Pulmonary artery endothelial cell (primary cell): Measurements from ENCODE around the gene TGFB2. TPM values are rescaled to one million over a fixed set of nuclear protein-coding genes. Genes with fewer than 3 reads are reported as not detected.

Experiments
- DNase-seq: peaks from one replicate; pipeline ENCODE4 v3.0.0-alpha.2; 2011; ENCODE audit warnings: low read depth, low spot score
- total RNA-seq: library from RNA; depleted of rRNA; stranded (reverse); fragments of >200 nt; gene quantifications from 2 replicates; pipeline ENCODE4 v1.2.3, GENCODE V29; 2014

TGFB2 gene
- total RNA-seq, 1 donor from 2014 or later: 6.4 TPM

DNA sequence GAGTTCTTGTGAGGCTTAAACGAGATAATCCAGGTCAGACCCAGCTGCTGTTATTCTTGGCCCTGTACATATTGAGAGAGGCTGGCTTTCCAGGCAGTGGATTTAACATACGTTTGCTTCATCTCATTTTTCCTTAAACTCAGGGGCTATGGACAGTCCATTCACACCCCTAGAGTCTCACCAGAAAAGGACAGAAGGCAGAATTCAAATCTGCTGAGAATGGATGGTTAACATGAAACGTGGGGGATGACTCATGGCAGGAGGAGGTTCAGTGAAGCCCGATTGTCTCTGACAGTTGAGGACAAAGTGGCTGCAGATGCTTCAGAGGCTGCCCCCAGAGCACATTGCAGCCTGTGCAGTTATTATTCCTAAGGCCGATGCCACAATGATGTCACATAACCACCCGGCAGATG is 39.5 kb downstream of the TGFB2 start:
- DNase-seq: no peak

DNA sequence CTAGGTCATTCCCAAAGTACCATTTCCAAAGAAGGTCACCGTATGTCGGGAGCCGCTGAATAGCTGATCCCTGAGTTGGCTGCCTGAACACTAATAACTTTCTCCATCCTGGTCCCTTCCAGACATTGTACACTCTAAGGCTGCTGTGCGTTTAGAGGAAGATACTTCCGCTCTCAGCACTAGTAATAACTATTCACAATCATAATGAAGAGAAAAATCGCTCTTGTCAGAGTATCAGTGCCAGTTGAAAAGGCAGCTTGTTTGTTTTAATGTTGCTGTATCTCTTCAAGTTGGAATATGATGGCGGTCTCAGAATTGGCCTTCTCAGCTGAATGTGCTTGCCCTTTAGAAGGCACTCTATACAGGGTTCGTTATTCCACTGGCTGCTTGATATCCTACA is 43.5 kb downstream of the TGFB2 start:
- DNase-seq: no peak

DNA sequence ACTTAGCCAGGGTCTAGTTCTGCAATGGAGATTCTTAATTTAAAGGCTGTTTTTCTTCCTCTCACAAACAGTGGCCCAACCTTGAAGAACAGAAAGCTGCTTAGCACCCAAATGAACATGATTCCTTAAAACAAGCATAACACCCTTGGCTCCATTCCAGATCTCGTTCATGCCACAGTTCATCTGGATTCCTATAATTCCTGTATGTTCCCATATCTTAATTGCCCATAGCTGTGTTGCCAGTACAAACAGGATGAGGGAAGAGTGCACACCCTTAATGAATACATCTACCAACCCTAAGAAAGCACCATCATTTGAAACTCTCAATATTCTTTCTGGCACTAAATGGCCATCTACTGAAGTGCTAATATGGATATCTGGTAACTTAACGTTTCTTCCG is 45.5 kb downstream of the TGFB2 start:
- no peak for DNase-seq

DNA sequence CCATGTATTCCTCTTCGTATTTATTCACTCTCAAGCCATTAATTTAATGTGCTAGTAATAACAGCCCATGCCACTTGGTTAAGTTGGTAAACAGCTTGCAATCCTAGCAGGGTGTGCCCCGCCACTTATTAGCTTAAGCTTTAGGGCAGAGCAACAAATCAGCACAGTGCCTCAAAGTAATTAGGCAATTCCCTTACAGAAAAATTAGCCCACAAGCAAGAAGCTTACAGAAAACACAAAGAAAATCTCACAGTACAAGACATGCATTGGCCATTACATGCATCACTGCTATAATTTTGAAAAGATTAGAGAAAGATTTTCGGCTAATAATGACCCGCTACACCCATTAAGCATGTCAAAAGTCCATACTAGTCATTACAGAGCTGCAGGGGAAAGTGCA is 47.6 kb downstream of the TGFB2 start:
- no peak for DNase-seq

DNA sequence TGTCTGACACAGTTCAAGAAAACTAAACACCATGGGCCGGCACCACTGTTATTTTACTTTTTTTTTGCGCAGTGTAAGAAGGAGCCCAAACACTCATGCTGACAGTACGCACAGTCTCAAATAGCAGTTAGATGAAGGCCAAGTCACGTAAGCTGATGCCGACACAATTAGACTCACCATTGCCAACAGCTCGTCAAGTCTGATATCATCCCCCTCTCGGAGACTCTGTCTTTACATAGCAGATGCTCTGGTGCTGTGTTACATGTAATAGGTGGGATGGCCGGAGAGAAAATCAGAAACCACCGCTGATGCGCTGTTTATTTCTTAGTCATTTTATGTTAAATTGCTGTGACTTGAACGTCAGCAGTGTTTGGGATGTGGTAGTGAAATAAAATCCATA is 49.3 kb downstream of the TGFB2 start:
- no peak for DNase-seq

DNA sequence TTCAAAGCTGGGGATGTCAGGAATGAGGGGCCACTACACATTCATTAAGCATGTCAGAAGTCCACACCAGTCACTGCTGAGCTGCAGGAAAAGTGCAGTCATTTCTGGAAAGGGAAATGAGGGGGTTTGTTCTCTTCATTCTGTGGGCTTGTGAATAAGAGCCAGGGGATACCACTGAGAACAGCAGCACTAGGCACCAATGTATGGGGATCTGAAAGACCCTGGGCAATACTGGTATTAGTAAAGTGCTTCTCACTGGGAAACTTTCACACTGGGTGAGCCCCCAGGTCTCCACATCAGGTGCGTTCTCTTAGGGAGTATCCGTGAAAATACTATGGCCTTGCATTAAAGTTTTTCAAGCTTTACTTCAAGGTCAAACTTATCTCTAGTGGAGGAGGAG is 49.9 kb downstream of the TGFB2 start:
- DNase-seq: no peak

DNA sequence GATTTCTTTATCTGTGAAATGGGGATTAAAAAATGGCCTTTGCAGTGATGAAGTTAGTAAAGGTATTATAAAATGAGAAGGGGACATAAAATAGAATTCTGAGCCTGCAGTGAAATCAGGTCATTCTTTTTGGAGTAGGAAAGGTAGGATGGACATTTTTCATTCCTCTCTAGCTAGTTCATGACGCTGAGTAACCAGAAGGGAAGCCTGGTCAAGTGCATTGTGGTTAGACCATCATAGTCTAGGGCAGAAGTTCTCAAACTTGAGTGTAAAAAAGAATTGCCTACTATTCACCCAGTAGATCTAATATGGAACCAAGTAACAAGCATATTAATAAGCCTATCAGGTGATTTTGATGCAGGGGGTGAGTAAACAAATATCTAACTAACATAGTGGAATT is 50.8 kb downstream of the TGFB2 start:
- DNase-seq: no peak

DNA sequence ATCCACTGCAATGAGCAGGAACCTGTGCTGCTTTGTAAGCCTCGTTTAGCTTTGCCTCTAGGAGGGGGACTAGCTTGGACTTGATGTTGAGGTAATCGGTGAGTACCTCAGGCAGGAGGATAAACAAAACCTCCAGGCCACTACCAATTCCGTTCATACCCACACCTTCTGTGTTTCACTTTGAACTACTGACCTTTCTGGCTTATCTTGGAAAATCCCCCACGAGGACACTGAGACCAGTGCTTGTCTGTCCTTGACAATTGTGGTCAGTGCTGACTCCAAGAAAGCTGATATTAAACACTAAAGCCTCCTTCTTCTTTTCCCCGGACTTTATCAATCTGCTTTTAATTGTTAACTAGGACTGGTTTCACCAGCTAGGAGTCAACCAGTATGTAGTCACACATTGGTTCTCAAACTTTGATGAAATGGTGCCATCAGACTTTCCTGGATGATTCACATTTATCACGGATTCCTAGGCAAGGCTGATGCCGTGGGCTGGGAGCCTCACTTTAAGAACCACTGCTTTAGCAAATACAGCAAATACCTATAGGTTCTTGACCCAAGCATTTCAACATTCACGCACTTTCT is 52.7 kb downstream of the TGFB2 start:
- DNase-seq: no peak

DNA sequence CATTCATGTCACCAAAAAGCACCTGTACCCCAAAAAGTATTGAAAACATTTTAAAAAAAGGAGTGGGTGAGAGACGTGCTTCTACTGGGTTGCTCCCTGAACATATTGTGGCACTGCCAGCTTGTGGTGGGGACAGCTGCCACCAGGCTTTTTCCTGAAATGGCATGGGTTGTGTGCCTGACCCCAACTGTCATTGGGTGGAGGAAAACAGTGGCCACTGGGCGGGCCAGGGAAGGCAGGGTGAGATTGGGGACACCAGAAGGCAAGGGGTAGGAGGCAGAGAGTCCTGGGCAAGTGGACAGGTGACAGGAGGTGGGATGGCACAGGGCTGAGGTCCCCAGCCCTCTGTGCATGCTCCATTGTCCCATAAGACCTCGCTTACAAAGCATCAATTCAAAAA is 55.5 kb downstream of the TGFB2 start:
- no peak for DNase-seq

DNA sequence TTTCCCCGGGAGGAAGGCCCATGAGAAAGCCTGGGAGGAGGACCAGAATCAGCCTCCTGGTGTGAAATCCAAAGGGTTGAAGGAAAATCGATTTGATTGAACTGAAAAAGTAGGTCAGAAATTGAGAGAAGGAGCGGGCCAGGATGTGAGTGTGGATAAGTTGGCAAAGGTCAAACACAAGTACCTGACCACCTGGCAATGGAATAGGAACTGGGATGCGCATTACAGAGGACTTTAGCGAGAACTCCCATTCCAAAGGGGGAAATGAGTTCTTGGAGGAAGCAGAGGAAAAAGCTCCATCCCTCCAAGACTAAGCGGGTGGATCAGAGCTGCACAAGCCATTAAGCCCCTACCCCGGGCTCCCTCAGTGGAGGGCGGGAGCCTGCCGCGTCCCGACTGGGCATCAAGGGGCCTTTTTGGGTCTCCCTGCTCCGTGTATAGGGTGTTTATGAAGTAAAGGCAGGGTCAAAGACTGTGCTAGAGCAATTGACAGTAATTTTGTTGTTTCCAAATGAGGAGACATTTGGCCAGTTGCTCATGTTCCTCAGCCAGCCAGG is 56.4 kb downstream of the TGFB2 start:
- no peak for DNase-seq

DNA sequence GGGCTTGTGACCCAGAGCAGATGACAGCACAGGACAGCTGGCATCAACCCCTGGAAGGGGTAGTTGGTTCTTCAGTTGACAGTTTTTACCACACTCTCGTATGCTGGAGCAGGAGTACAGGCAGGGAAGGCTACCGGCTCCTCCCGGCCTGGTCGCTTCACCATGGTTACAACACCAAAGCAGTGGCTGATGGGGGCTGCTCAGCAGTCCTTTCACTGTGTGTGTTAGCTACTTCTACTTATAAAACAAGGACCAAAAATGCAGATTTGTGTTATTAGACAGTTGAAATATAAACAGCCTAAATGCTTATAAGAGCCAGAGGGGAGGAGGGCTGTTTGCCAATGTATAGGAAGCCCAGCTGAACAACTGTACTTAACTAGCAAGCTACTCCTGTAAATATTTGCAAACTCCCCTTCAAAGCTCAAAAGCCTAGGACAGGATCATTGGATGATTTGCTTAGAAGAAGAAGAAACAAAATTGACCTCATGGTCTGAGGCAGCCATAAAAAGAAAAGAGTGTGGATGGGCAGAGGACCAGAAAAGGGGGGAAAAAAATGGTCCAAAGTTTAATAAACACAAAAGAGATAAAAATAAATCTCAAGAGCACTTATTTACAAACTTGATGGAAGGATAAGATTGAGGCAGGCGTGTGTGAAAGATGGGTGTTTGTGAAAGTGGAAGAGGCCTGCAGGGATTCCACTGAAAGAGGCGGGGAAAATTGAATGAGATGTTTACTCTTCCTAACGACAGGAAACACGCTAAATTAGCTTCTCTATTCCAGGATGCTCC is 57.1 kb downstream of the TGFB2 start:
- no peak for DNase-seq

DNA sequence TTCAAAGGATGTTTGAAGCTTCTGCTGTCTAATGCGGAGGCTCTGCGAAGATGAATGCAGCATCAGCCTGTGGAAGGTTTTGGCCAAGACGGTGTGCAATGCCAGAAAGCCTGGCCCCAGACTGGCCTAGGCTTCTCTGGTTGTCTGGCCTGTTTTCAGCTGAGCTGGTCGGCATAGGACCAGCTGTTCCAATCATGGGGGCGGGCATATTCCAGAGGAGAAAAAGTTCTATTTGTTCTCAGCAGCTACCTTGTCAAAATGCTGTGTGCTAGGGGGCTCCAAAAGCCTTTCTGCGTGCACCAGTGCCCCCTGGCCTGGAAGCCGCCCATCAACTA is 57.6 kb downstream of the TGFB2 start:
- DNase-seq: no peak

DNA sequence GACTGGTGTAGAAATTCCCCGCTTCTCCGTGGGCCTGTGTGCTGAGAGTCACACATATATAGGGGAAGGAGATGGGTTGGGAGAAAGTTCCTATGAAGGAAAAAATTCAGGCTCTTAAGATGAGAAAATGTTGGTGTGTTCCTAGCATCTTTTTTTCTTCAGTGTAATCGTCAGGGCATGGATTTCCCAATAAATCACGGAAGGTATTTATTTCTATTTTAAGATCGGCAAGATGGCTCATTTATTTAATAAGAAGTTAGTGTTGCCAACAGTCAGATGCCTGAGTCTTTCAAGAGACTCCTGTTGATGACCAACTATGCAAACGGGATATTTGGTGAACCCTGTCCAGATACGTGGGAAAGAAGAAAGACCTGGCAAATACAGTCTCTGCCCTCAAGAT is 58.2 kb downstream of the TGFB2 start:
- no peak for DNase-seq

DNA sequence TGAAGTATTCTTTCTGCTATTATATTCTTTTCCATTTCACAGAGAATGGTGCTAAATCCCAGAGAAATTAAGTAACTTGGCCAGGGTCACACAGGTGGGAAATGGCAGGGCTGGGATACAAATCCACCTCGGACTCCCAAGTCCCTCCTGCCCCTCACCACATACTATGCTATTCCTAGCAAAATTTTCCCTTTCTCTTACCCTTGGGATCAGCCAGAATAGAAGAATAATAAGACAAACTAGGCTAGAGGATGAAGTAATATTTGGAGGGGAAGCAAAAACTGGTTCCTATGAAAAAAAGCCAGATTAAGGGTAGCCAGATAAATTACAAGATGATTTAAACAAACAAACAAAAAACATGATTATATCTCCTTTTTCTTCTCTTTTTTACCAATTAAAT is 62.5 kb downstream of the TGFB2 start:
- DNase-seq: no peak

DNA sequence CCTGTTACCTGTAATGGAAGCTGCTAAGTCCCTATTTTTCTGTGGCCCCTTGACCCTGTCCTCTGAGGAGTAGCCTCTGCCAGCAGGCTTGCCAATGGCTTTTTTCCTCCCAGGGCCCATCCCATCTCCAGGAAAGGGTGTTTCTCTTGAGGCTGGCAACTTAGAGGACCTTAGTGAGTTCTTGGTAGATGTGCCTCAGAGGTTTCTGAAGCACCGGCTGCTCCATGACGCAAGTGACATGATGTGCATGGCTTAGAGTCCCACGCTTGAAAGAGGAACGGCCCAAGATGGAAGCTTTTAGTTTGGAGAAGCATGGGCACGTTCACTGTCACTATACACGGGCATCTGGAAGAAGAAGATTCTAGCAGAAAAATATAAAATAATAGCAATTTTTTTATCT is 63.0 kb downstream of the TGFB2 start:
- no peak for DNase-seq

DNA sequence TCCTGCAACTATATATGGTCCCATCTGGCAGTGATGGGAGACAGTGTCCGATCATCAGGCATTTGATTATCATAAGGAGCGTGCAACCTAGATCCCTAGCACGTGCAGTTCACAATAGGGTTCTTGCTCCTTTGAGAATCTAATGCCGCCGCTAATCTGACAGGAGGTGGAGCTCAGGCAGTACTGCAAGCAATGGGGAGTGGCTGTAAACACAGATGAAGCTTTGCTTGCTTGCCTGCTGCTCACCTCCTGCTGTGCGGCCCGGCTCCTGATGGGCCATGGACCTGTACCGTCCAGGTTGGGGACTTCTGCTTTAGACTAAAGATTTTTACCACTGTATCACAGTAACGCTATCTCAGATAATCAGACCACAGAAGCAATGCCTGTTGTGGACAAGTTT is 63.8 kb downstream of the TGFB2 start:
- no peak for DNase-seq

DNA sequence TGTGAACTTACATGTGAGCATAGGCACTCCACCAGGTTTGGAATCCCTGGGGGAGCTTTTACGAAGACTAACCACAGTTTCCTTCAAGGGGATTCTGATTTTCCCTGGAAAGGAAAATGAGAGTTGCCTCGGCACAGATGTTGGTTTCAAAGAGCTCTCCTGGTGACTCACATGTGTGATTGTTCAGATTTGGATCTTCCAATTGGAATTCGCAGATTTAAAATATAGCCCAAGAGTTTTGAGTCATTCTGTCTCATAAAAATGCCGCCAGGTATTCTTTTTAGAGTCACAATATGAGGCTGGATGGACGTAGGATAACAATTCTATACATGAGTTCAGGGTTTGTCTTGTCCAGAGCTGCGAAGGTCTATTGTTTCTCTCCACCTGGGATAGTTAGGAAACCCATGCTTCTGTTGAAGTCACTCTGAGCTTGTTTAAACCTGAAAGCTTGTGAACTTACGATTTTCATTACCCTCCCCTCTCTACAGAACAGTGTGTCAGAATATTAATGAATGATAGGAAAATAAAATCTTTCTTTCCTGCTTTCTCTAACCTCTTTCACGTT is 64.9 kb downstream of the TGFB2 start:
- no peak for DNase-seq

DNA sequence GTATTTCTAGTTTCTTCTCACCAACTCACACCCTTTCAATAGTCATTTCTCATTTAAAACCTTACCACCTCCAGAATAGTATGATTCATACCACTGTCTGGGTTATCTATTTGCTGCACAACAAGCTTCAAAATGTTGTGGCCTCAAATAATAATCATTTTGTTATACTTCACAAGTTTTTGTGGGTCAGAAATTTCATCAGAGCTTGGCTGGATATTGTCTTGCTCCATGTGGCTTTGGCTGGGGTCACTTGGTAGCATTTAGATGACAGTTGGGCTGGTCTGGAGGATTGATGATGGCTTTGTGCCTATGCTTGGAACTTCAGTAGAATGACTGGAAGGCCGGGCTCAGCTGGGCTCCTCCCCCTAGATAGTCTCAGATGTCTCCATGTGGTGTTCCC is 66.0 kb downstream of the TGFB2 start:
- no peak for DNase-seq

DNA sequence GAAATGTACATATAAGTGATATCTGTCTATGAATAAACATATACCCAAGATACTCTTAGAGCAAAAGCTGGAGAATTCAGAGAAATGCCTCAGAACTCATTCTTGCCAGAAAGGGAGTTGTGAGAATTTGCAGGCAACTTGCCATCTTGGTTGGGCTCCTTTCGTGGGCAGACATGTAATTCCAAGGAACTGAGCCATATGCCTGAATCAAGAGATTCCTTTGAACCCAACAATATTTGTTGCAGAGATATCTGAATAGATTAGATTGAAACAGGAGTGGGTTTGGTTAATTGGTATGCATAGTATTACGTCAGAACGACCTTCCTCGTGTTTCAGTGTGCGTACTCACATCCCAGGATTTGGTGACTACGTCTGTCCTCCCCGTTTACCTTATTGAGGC is 67.0 kb downstream of the TGFB2 start:
- DNase-seq: no peak

DNA sequence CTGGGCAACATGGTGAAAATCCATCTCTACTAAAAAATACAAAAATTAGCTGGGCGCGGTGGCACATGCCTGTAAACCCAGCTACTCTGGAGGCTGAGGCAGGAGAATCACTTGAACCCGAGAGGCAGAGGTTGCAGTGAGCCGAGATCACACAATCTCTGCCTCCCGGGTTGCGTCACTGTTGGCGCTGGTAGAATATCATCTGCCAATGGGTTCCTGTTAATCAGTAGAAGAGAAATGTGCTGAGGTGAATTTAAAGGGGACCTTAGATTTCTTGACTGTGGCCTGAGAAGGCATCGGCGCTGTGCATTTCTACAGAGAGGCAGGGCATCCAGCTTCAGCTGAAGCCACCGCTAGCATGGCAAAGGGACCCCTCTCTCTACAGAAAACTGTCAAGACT is 68.0 kb downstream of the TGFB2 start:
- DNase-seq: no peak

DNA sequence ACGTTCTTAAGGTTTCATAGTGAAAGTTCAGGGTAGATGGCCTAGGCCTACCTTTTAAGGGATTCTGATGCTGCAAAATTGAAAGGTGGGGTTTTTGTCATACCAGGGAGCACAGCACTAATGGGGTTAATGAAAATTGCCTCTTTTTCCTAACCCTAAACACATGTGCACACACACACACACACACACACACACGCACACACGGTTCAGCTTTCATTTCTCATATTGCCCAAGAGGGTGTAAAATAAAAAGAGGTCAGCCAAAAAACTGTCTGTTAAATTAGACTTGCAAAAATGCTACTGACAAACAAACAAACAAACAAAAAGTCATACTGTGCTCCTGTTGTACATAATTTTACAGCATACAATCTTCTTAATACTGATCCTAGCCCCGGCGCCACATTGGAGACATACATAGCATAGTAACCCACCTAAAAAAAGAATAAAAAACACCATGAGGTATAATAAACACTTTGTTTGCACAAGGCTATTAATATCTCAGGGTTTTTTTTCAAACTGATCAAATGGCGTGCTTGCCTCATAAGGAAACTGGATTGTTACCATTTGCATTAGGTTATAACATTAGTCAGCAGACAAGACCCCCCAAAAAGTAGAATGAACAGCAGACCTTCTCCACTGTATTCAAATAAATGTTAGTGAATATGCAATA is 69.1 kb downstream of the TGFB2 start:
- DNase-seq: no peak

DNA sequence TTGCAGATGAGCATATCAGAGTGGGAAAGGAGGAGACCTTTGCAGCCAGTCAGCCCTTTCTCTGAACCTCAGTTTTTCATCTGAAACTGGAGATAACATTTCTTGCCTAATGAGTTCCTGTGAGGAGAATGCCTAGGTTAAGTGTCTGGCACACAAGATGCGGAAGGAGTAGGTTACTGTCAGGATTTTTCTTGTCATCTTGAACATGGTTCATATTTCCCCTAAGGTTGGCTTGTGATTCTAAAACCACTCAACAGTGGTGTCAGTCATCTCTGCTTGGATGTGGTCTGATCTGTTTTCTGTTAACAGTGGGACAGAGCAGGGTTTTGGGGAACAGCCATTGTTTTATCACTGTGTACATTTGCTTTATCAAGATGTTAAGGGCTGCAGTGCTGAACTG is 70.6 kb downstream of the TGFB2 start:
- DNase-seq: no peak
